NCI-H1694 (cell line): Measurements from ENCODE around the gene LAG3.

ENCODE experiments used
- DNase-seq: peaks from one replicate; lab custom pipeline; 2025; lab: John Stamatoyannopoulos, UW

LAG3 gene

GRCh38 chr12:6772726-6773589 is 638 bp downstream of the LAG3 start:
- DNase-seq, result no peak

- no peak for DNase-seq
These were observed 1.5 kb downstream of the LAG3 start for GRCh38 chr12:6773590-6774351.

- DNase-seq, result no peak
These were observed 2.3 kb downstream of the LAG3 start for GRCh38 chr12:6774499-6775062.

- no peak for DNase-seq
These were observed 3.2 kb downstream of the LAG3 start for GRCh38 chr12:6775185-6776174.

- DNase-seq, result no peak
These were observed 5.1 kb downstream of the LAG3 start for GRCh38 chr12:6777386-6777785.

GRCh38 chr12:6778217-6778573 is 5.9 kb downstream of the LAG3 start:
- no peak for DNase-seq

GRCh38 chr12:6778574-6779550 is 6.5 kb downstream of the LAG3 start:
- DNase-seq, result peak; percentile 93

- DNase-seq, result no peak
These were observed 7.5 kb downstream of the LAG3 start for GRCh38 chr12:6779708-6780432.

GRCh38 chr12:6780573-6780972 is 8.3 kb downstream of the LAG3 start:
- DNase-seq, result no peak

- DNase-seq, result no peak
These were observed 9.8 kb downstream of the LAG3 start for GRCh38 chr12:6782119-6782518.

- DNase-seq, result no peak
These were observed 10.7 kb downstream of the LAG3 start for GRCh38 chr12:6782850-6783566.

GRCh38 chr12:6783828-6784227 is 11.5 kb downstream of the LAG3 start:
- DNase-seq, result no peak

GRCh38 chr12:6784296-6784695 is 12.0 kb downstream of the LAG3 start:
- DNase-seq, result no peak

GRCh38 chr12:6784761-6785160 is 12.4 kb downstream of the LAG3 start:
- no peak for DNase-seq

GRCh38 chr12:6786416-6787094 is 14.2 kb downstream of the LAG3 start:
- no peak for DNase-seq

GRCh38 chr12:6787309-6787708 is 15.0 kb downstream of the LAG3 start:
- DNase-seq, result no peak

- DNase-seq, result no peak
These were observed 16.9 kb downstream of the LAG3 start, which contains the start of gene CD4 for GRCh38 chr12:6788972-6789924. CD4 (plus strand) TSS chr12:6789528; CDS start chr12:6800139, 10,611 bp downstream.
